AG08396 (cell line): ENCODE data around the gene ALOX12B.

ENCODE experiments used
- DNase-seq: peaks from one replicate; pipeline ENCODE4 v3.0.0; 2012; ENCODE audit warnings: low spot score, mixed read lengths

The ALOX12B gene

GRCh38 chr17:8087075-8087951 is at the start of gene ALOX12B:
TSS of gene ALOX12B (minus strand) at chr17:8087716. CDS start at chr17:8087442, 274 bp downstream.
- DNase-seq, result no peak

GRCh38 chr17:8133941-8134340 is 46.4 kb upstream of the ALOX12B start:
- DNase-seq, result no peak

- DNase-seq, result no peak
Measured at GRCh38 chr17:8133399-8133798, 45.9 kb upstream of the ALOX12B start.

GRCh38 chr17:8131844-8132441 is 44.4 kb upstream of the ALOX12B start:
- DNase-seq, result peak; percentile 57

- DNase-seq, result no peak
Measured at GRCh38 chr17:8128125-8128784, 40.7 kb upstream of the ALOX12B start.

- DNase-seq, result peak; percentile 47
Measured at GRCh38 chr17:8126491-8127066, 39.1 kb upstream of the ALOX12B start.

GRCh38 chr17:8125947-8126490 is 38.5 kb upstream of the ALOX12B start:
- peak; percentile 41 for DNase-seq

GRCh38 chr17:8125154-8125946 is 37.8 kb upstream of the ALOX12B start:
- DNase-seq, result peak; percentile 75

- no peak for DNase-seq
Measured at GRCh38 chr17:8124350-8125153, 37.0 kb upstream of the ALOX12B start.

GRCh38 chr17:8123695-8124349 is 36.3 kb upstream of the ALOX12B start, which contains the start of gene HES7:
TSS of gene HES7 (minus strand) at chr17:8124106. CDS start at chr17:8124084, 22 bp downstream.
- DNase-seq, result no peak

GRCh38 chr17:8122924-8123694 is 35.6 kb upstream of the ALOX12B start:
- no peak for DNase-seq

GRCh38 chr17:8122422-8122923 is 35.0 kb upstream of the ALOX12B start:
- peak; percentile 59 for DNase-seq

- DNase-seq, result peak; percentile 68
Measured at GRCh38 chr17:8121681-8122421, 34.3 kb upstream of the ALOX12B start.

- no peak for DNase-seq
Measured at GRCh38 chr17:8121407-8121680, 33.8 kb upstream of the ALOX12B start.

- DNase-seq, result peak; percentile 77
Measured at GRCh38 chr17:8120520-8121406, 33.2 kb upstream of the ALOX12B start.

GRCh38 chr17:8119581-8120519 is 32.3 kb upstream of the ALOX12B start:
- peak; percentile 74 for DNase-seq
